Endothelial cell (in vitro differentiated cells): ENCODE measurements around the gene VSTM1. TPM values are rescaled to one million over a fixed set of nuclear protein-coding genes. Genes with fewer than 3 reads are reported as not detected.
"Not testable (repeated sequence)": the region's sequence is repeated elsewhere in the genome, so short reads cannot be mapped to it uniquely, and the experiment has no call there.

ENCODE experiments used
- DNase-seq: peaks from one replicate; pipeline ENCODE4 v3.0.0; 2021; ENCODE audit warnings: low spot score
- H3K27ac Mint-ChIP-seq: one replicate; pipeline ENCODE4 v1.8.0; 2021; ENCODE audit warnings: mixed read lengths, inconsistent platforms; ENCODE audit not compliant: unreplicated experiment
- H3K27me3 Mint-ChIP-seq: one replicate; pipeline ENCODE4 v1.8.0; 2021; ENCODE audit warnings: mild to moderate bottlenecking, moderate library complexity, mixed read lengths, inconsistent platforms; ENCODE audit not compliant: unreplicated experiment
- H3K36me3 Mint-ChIP-seq: one replicate; pipeline ENCODE4 v1.8.0; 2021; ENCODE audit warnings: mild to moderate bottlenecking, low read depth, mixed read lengths, inconsistent platforms; ENCODE audit not compliant: unreplicated experiment
- H3K4me1 Mint-ChIP-seq: one replicate; pipeline ENCODE4 v1.8.0; 2021; ENCODE audit warnings: mild to moderate bottlenecking, mixed read lengths, inconsistent platforms; ENCODE audit not compliant: unreplicated experiment
- H3K4me3 Mint-ChIP-seq: one replicate; pipeline ENCODE4 v1.8.0; 2021; ENCODE audit warnings: mild to moderate bottlenecking, mixed read lengths, inconsistent platforms; ENCODE audit not compliant: unreplicated experiment
- H3K9me3 Mint-ChIP-seq: one replicate; pipeline ENCODE4 v1.8.0; 2021; ENCODE audit warnings: mixed read lengths, inconsistent platforms; ENCODE audit not compliant: unreplicated experiment
- CTCF ChIP-seq: fragments of 200-600 bp; sonication (generic); IDR thresholded peaks from one replicate; pipeline ENCODE4 v1.5.0; 2021; ENCODE audit warnings: antibody characterized with exemption; ENCODE audit not compliant: unreplicated experiment
- total RNA-seq: library from RNA; stranded (reverse); fragmentation: NEBNext Ultra II Directional; extraction: Animal tissue kit (Norgen Biotek cat#: 25700); gene quantifications from one replicate; pipeline ENCODE4 v1.2.1, GENCODE V29; 2021; ENCODE audit not compliant: unreplicated experiment

VSTM1 gene
- total RNA-seq, 1 donor from 2014 or later, result 2.2 TPM

- no peak overlapping the region for H3K27ac Mint-ChIP-seq
- no peak for DNase-seq
- H3K36me3 Mint-ChIP-seq, result no peaks in the 10 kb centered on the region
- H3K27me3 Mint-ChIP-seq, result no peaks in the 10 kb centered on the region
- H3K4me3 Mint-ChIP-seq, result no peak overlapping the region
- H3K4me1 Mint-ChIP-seq, result peaks cover 12% of the 10 kb centered on the region
- no peaks in the 10 kb centered on the region for H3K9me3 Mint-ChIP-seq
- no peak for TF ChIP-seq CTCF
These were observed 21.6 kb downstream of the VSTM1 start for GRCh38 chr19:54041969-54042606.

- Mint-ChIP-seq H3K36me3 (no peaks in the 10 kb centered on the region), H3K27ac (no peak overlapping the region), H3K27me3 (no peaks in the 10 kb centered on the region), H3K9me3 (no peaks in the 10 kb centered on the region), H3K4me1 (peaks cover 16% of the 10 kb centered on the region), H3K4me3 (no peak overlapping the region)
- no peak for DNase-seq
- TF ChIP-seq CTCF, result no peak
These were observed 23.7 kb downstream of the VSTM1 start for GRCh38 chr19:54040003-54040402.

GRCh38 chr19:54036542-54036941 is 27.2 kb downstream of the VSTM1 start:
- H3K27me3 Mint-ChIP-seq, H3K36me3 Mint-ChIP-seq, H3K27ac Mint-ChIP-seq, H3K4me3 Mint-ChIP-seq, H3K9me3 Mint-ChIP-seq, DNase-seq: not testable (repeated sequence)
- peaks cover 16% of the 10 kb centered on the region for H3K4me1 Mint-ChIP-seq

GRCh38 chr19:54035215-54036178 is 28.2 kb downstream of the VSTM1 start:
- no peak for TF ChIP-seq CTCF
- H3K4me1 Mint-ChIP-seq, result peaks cover 12% of the 10 kb centered on the region
- H3K4me3 Mint-ChIP-seq, result no peak overlapping the region
- no peaks in the 10 kb centered on the region for H3K36me3 Mint-ChIP-seq
- H3K27me3 Mint-ChIP-seq, result no peaks in the 10 kb centered on the region
- no peak for DNase-seq
- no peak overlapping the region for H3K27ac Mint-ChIP-seq
- H3K9me3 Mint-ChIP-seq, result no peaks in the 10 kb centered on the region

- Mint-ChIP-seq H3K36me3 (no peaks in the 10 kb centered on the region), H3K4me3 (no peak overlapping the region), H3K27ac (no peak overlapping the region), H3K4me1 (peaks cover 4% of the 10 kb centered on the region), H3K27me3 (peaks cover 2% of the 10 kb centered on the region), H3K9me3 (no peaks in the 10 kb centered on the region)
- peak; percentile 24 for DNase-seq
- TF ChIP-seq CTCF, result peak; percentile 51
These were observed 32.7 kb downstream of the VSTM1 start for GRCh38 chr19:54030895-54031586.
